Loucy (cell line): Measurements from ENCODE around the gene ARHGAP5.

Source experiments
- H2AFZ ChIP-seq: fragments of 200-600 bp; sonication (generic); 2 replicates; pipeline ENCODE4 v1.6.0; 2016; ENCODE audit warnings: antibody characterized with exemption, mild to moderate bottlenecking, low read length, moderate library complexity
- H3F3A ChIP-seq: fragments of 200-600 bp; 2 replicates; pipeline ENCODE4 v1.6.0; 2016; ENCODE audit warnings: antibody characterized with exemption, low read depth, mild to moderate bottlenecking
- H3K27me3 ChIP-seq: fragments of 200-600 bp; sonication (generic); 2 replicates; pipeline ENCODE4 v1.6.1; 2014; ENCODE audit warnings: low read length, mild to moderate bottlenecking; ENCODE audit not compliant: insufficient read depth, poor library complexity, severe bottlenecking
- H3K36me3 ChIP-seq: fragments of 200-600 bp; sonication (generic); 2 replicates; pipeline ENCODE4 v1.6.1; 2016; ENCODE audit warnings: low read length; ENCODE audit not compliant: insufficient read depth
- H3K4me1 ChIP-seq: fragments of 200-600 bp; sonication (generic); 2 replicates; pipeline ENCODE4 v1.5.1; 2014; ENCODE audit warnings: low read length, mild to moderate bottlenecking; ENCODE audit not compliant: insufficient read depth, poor library complexity, severe bottlenecking
- H3K4me2 ChIP-seq: fragments of 200-600 bp; sonication (generic); 2 replicates; pipeline ENCODE4 v1.6.0; 2014; ENCODE audit warnings: antibody characterized with exemption, low read length, low read depth, mild to moderate bottlenecking; ENCODE audit not compliant: poor library complexity, severe bottlenecking
- H3K4me3 ChIP-seq: fragments of 200-600 bp; sonication (generic); 2 replicates; pipeline ENCODE4 v1.5.1; 2014; ENCODE audit warnings: low read length, mild to moderate bottlenecking, mixed read lengths; ENCODE audit not compliant: poor library complexity, severe bottlenecking
- H3K79me2 ChIP-seq: fragments of 200-600 bp; sonication (generic); 2 replicates; pipeline ENCODE4 v1.6.1; 2014; ENCODE audit warnings: low read length; ENCODE audit not compliant: insufficient read depth
- H3K9ac ChIP-seq: fragments of 200-600 bp; sonication (generic); 2 replicates; pipeline ENCODE4 v1.6.0; 2014; ENCODE audit warnings: mild to moderate bottlenecking, low read depth, low read length, moderate library complexity; ENCODE audit not compliant: poor library complexity, severe bottlenecking
- H3K9me2 ChIP-seq: fragments of 200-600 bp; sonication (generic); replicated peaks from 2 replicates; pipeline ENCODE4 v1.6.1; 2016; ENCODE audit warnings: low read depth, low read length, mixed read lengths
- H3K9me3 ChIP-seq: fragments of 200-600 bp; sonication (generic); 2 replicates; pipeline ENCODE4 v1.6.1; 2014; ENCODE audit warnings: mild to moderate bottlenecking, antibody characterized with exemption, low read length, low read depth; ENCODE audit not compliant: insufficient read depth
- H4K20me1 ChIP-seq: fragments of 200-600 bp; sonication (generic); 2 replicates; pipeline ENCODE4 v1.6.0; 2014; ENCODE audit warnings: antibody characterized with exemption, low read length, mild to moderate bottlenecking; ENCODE audit not compliant: insufficient read depth, poor library complexity, severe bottlenecking
- EZH2phosphoT487 ChIP-seq: fragments of 200-600 bp; IDR thresholded peaks from 2 replicates; pipeline ENCODE4 v1.6.1; 2018; ENCODE audit warnings: antibody characterized with exemption, mild to moderate bottlenecking, moderate library complexity, borderline replicate concordance
- TF ChIP-seq, protein P1 (sequence below): fragments of 200-600 bp; sonication (generic); conservative IDR thresholded peaks from 2 replicates; pipeline ENCODE4 v1.5.1; 2014; ENCODE audit warnings: mild to moderate bottlenecking, antibody characterized with exemption, low read length

ARHGAP5 gene

DNA sequence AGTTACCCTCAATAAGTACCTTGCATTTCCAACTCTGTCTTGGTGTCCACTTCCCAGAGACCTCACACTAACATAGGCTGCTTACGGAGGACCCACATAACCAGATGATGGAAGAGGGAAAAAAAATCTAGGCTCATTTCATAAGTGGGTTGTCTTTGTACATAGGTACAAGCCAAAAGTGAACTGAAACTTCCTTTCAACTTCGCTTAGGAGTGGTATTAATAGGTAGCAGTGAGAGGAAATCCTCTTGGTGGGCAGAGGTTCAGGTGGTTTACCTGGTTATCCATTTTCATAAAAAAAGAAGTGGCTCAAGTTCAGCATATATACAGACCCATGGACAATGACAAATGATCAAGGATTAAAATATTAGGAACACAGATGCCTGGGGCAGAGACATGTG is 88.9 kb downstream of the ARHGAP5 start:
- Histone ChIP-seq H3K4me2 (no peak overlapping the region), H2AFZ (no peak overlapping the region), H3K79me2 (no peaks in the 10 kb centered on the region), H3K9me2 (no peaks in the 10 kb centered on the region), H3K4me3 (no peak overlapping the region), H3K9ac (no peak overlapping the region), H3K27me3 (no peaks in the 10 kb centered on the region), H4K20me1 (no peaks in the 10 kb centered on the region), H3K36me3 (no peaks in the 10 kb centered on the region), H3K4me1 (peaks cover 17% of the 10 kb centered on the region), H3K9me3 (no peaks in the 10 kb centered on the region), H3F3A (peaks cover 3% of the 10 kb centered on the region; the same call in 1 of the 2 replicates)
- TF ChIP-seq, protein P1, sequence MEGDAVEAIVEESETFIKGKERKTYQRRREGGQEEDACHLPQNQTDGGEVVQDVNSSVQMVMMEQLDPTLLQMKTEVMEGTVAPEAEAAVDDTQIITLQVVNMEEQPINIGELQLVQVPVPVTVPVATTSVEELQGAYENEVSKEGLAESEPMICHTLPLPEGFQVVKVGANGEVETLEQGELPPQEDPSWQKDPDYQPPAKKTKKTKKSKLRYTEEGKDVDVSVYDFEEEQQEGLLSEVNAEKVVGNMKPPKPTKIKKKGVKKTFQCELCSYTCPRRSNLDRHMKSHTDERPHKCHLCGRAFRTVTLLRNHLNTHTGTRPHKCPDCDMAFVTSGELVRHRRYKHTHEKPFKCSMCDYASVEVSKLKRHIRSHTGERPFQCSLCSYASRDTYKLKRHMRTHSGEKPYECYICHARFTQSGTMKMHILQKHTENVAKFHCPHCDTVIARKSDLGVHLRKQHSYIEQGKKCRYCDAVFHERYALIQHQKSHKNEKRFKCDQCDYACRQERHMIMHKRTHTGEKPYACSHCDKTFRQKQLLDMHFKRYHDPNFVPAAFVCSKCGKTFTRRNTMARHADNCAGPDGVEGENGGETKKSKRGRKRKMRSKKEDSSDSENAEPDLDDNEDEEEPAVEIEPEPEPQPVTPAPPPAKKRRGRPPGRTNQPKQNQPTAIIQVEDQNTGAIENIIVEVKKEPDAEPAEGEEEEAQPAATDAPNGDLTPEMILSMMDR, result no peak
- TF ChIP-seq EZH2phosphoT487, result no peak

DNA sequence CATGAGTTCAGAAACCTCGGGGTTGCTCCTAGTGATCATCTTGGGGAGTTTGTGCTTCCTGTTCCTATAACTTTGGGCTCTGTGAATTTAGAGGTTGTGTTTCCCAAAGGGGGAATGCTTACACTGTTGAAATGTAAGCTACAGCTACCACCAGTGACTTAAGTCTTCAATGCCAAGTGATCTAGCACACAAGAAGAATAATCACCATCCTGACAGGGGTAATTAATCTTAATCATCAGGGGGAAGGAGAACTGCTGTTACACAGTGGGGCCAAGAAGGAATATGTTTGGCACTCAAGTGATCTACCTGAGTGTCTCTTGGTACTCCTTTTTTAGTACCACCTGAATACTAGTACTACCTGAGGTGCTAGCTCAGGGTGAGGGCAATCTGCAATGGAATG is 89.8 kb downstream of the ARHGAP5 start:
- no peak overlapping the region for H3K9ac ChIP-seq
- no peaks in the 10 kb centered on the region for H3K36me3 ChIP-seq
- no peak for TF ChIP-seq EZH2phosphoT487
- TF ChIP-seq, protein P1, result no peak
- H3K9me2 ChIP-seq, result no peaks in the 10 kb centered on the region
- H3K4me2 ChIP-seq, result no peak overlapping the region
- peaks cover 17% of the 10 kb centered on the region for H3K4me1 ChIP-seq
- no peak overlapping the region for H2AFZ ChIP-seq
- no peaks in the 10 kb centered on the region for H3K9me3 ChIP-seq
- no peak overlapping the region for H3K4me3 ChIP-seq
- H4K20me1 ChIP-seq, result no peaks in the 10 kb centered on the region
- no peaks in the 10 kb centered on the region for H3K79me2 ChIP-seq
- H3F3A ChIP-seq, result peaks cover 3% of the 10 kb centered on the region; the same call in 1 of the 2 replicates
- H3K27me3 ChIP-seq, result no peaks in the 10 kb centered on the region

DNA sequence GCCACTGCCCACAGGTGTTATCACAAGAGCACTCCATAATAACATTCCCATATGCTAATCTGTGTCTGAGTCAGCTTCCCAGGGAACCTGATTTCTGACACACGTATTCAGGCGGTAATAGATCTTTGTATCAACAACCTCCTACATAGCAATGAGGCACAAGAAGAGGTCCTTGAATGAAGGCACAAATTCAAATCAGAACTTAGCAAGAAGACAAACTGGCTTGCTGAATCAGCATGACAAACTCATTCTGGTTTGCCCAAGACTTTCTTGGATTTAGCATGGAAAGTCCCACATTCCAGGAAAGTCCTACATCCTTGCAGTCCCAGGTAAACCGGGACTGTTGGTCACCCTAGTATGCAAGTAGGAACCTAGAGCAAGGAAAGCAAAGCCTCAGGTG is 90.8 kb downstream of the ARHGAP5 start:
- Histone ChIP-seq H3F3A (peaks cover 1% of the 10 kb centered on the region; the same call in 1 of the 2 replicates), H3K4me3 (no peak overlapping the region), H3K36me3 (no peaks in the 10 kb centered on the region), H4K20me1 (no peaks in the 10 kb centered on the region), H3K4me2 (no peak overlapping the region), H3K4me1 (peaks cover 17% of the 10 kb centered on the region), H3K79me2 (no peaks in the 10 kb centered on the region), H2AFZ (no peak overlapping the region), H3K9me2 (no peaks in the 10 kb centered on the region), H3K9ac (no peak overlapping the region), H3K9me3 (no peaks in the 10 kb centered on the region), H3K27me3 (no peaks in the 10 kb centered on the region)
- no peak for TF ChIP-seq EZH2phosphoT487
- TF ChIP-seq, protein P1, result no peak
